Uterus (tissue), 2 donors: ENCODE measurements around the gene FHIT.

ENCODE experiments used
- CTCF ChIP-seq, 4 experiments: fragments of 200-600 bp in 2 of 4; fragments of 450-650 bp in 2 of 4; sonication (generic) in 2 of 4; IDR thresholded peaks; one replicate each; pipeline ENCODE4 v1.5.1; 2016 to 2019; ENCODE audit warnings: antibody characterized with exemption in 4 of 4, mild to moderate bottlenecking in 2 of 4, moderate library complexity in 1 of 4
- POLR2A ChIP-seq, 2 donors: fragments of 450-650 bp; IDR thresholded peaks; one replicate each; pipeline ENCODE4 v1.6.1; 2016; ENCODE audit warnings: antibody characterized with exemption in 2 of 2, mild to moderate bottlenecking in 1 of 2, moderate library complexity in 1 of 2

GRCh38 chr3:60073228-60073627 is 1178.0 kb downstream of the FHIT start:
- TF ChIP-seq CTCF (IDR thresholded peaks at IDR 0.05) (no peak), POLR2A (IDR thresholded peaks at IDR 0.05) (no peak)
